GM12864 (cell line): Measurements from ENCODE around the gene MEP1A.

Experiments used
- DNase-seq: peaks from one replicate; pipeline ENCODE4 v3.0.0-alpha.2; 2011; ENCODE audit warnings: low read depth
- H3K4me3 ChIP-seq: 2 replicates; pipeline ENCODE4 v1.5.1; 2011; ENCODE audit warnings: mild to moderate bottlenecking, low read depth, low read length, control low read depth
- TF ChIP-seq, protein P1 (sequence below): IDR thresholded peaks from 2 replicates; pipeline ENCODE4 v1.5.1; 2011; ENCODE audit warnings: low read depth, mild to moderate bottlenecking, moderate library complexity, low read length, control low read depth, inconsistent platforms; ENCODE audit errors: missing control alignments

MEP1A gene

GRCh38 chr6:46777476-46778346 lies 15.5 kb upstream of the MEP1A start:
- no peak for DNase-seq
- TF ChIP-seq, protein P1, sequence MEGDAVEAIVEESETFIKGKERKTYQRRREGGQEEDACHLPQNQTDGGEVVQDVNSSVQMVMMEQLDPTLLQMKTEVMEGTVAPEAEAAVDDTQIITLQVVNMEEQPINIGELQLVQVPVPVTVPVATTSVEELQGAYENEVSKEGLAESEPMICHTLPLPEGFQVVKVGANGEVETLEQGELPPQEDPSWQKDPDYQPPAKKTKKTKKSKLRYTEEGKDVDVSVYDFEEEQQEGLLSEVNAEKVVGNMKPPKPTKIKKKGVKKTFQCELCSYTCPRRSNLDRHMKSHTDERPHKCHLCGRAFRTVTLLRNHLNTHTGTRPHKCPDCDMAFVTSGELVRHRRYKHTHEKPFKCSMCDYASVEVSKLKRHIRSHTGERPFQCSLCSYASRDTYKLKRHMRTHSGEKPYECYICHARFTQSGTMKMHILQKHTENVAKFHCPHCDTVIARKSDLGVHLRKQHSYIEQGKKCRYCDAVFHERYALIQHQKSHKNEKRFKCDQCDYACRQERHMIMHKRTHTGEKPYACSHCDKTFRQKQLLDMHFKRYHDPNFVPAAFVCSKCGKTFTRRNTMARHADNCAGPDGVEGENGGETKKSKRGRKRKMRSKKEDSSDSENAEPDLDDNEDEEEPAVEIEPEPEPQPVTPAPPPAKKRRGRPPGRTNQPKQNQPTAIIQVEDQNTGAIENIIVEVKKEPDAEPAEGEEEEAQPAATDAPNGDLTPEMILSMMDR, result no peak
- H3K4me3 ChIP-seq, result no peak overlapping the region

GRCh38 chr6:46781478-46782378 lies 11.5 kb upstream of the MEP1A start:
- no peak overlapping the region for H3K4me3 ChIP-seq
- DNase-seq, result no peak
- TF ChIP-seq, protein P1, result peak; percentile 44

DNA sequence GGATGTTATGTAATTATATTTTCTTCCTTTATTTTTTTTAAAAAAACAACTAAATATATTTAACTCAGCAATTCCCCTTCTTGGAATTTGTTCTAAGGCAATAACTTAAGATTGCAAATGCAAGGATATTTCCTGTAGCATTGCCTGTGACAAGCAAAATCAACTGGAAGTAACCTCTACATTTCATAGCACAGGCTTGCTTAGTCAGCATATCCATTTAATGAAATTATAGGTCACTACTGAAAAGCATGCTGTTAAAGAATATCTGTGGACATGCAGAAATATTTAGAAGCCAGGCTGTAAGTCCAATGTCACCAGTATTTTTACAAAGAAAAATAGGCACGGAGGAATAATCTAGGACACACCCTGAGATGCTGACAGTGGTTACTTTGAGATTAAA lies 8.7 kb upstream of the MEP1A start:
- no peak overlapping the region for H3K4me3 ChIP-seq
- TF ChIP-seq, protein P1, result no peak
- no peak for DNase-seq

GRCh38 chr6:46787871-46788540 lies 5.2 kb upstream of the MEP1A start:
- H3K4me3 ChIP-seq, result no peak overlapping the region
- TF ChIP-seq, protein P1, result no peak
- DNase-seq, result no peak

DNA sequence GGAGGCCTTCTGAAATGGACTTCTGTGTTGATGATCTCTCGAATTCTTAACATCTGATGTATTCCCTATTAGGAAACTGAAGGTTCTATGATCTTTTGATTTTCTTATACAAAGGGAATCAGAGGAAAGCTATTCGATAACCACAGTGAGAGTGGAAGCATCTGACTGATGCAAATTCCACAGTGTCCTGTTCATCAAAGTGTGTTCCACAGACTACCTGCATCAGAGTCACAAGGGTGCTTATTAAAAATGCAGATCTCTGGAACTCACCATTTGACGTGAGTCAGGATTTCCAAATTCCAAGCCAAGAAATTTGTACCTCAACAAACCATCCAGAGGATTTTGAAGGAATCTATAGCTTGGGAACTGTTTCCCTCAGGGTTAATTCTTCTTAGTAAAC lies 4.4 kb upstream of the MEP1A start:
- TF ChIP-seq, protein P1, result no peak
- H3K4me3 ChIP-seq, result no peak overlapping the region
- DNase-seq, result no peak

GRCh38 chr6:46789434-46790354 lies 3.5 kb upstream of the MEP1A start:
- no peak for DNase-seq
- no peak overlapping the region for H3K4me3 ChIP-seq
- TF ChIP-seq, protein P1, result no peak
